Body of pancreas (tissue), 4 donors: Measurements from ENCODE around the gene TPI1.

Experiments used
- POLR2A ChIP-seq, 3 donors: fragments of 450-650 bp; IDR thresholded peaks; one replicate each; pipeline ENCODE4 v1.6.1; 2016; ENCODE audit warnings: antibody characterized with exemption in 3 of 3, mild to moderate bottlenecking in 2 of 3
- TF ChIP-seq, protein P1 (sequence below), 7 experiments: fragments of 450-650 bp in 4 of 7; fragments of 200-600 bp in 3 of 7; sonication (generic) in 3 of 7; IDR thresholded peaks; one replicate each; pipeline ENCODE4 v1.5.1; 2016 to 2019; ENCODE audit warnings: antibody characterized with exemption in 7 of 7

DNA sequence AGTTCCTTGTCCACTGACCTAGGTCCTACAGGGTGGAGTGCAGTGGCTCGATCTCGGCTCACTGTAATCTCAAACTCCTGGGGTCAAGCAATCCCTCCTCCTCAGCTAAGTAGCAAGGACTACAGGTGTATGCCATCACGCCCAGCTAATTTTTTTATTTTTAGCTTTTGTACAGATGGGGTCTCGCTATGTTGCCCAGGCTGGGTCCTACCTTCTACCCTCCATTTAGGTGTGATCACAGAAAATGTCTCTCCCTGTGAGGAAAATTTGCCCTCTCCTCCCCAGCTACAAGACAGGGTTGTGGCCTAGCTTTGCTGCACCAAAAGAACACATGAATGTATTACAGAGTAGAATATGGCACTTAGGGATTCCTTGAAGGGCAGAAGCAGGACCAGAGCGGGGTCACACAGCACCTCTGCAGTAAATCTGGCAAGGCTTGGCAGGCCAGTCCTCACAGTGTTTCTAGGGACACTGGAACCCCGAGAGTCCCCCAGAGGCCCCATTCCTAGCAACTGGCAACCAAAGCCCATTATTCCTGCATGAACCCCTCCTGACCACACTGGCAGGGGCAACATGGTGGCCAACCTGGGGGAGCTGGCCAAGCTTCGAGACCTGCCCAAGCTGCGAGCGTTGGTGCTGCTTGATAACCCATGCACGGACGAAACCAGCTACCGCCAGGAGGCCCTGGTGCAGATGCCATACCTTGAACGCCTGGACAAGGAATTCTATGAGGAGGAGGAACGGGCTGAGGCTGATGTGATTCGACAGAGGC lies 45.0 kb downstream of the TPI1 start:
- TF ChIP-seq POLR2A (IDR thresholded peaks at IDR 0.05) = no peak
- TF ChIP-seq, protein P1, sequence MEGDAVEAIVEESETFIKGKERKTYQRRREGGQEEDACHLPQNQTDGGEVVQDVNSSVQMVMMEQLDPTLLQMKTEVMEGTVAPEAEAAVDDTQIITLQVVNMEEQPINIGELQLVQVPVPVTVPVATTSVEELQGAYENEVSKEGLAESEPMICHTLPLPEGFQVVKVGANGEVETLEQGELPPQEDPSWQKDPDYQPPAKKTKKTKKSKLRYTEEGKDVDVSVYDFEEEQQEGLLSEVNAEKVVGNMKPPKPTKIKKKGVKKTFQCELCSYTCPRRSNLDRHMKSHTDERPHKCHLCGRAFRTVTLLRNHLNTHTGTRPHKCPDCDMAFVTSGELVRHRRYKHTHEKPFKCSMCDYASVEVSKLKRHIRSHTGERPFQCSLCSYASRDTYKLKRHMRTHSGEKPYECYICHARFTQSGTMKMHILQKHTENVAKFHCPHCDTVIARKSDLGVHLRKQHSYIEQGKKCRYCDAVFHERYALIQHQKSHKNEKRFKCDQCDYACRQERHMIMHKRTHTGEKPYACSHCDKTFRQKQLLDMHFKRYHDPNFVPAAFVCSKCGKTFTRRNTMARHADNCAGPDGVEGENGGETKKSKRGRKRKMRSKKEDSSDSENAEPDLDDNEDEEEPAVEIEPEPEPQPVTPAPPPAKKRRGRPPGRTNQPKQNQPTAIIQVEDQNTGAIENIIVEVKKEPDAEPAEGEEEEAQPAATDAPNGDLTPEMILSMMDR (IDR thresholded peaks at IDR 0.05) = no peak
